Measurements from ENCODE around the gene STX8.

STX8 gene

DNA sequence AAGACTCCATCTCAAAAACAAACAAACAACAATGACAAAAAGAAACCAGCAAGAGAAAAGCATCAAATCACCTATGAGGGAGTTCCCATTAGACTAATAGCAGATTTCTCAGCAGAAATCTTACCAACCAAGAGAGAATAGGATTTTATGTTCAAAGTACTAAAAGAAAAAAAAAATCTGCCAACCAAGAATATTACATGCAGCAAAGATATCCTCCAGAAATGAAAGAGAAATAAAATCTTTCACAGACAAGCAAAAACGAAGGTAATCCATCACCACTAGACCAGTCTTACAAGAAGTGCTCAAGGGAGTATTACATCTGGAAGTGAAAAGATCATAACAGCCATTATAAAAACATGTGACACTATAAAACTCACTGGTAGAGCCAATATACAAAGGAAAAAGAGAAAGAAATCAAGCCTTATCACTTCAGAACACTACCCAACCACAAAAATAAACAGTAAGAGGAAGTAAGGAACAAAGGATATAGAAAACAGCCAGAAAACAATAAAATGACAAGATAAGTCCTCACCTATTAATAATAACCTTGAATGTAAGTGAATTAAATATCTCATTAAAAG is 66.3 kb downstream of the STX8 start:
- no peak for ATAC-seq (ENCODE audit: low read depth)
- peaks cover 13% of the 10 kb centered on the region for H3K4me1 Mint-ChIP-seq
- H3K9me3 Mint-ChIP-seq: peaks cover 22% of the 10 kb centered on the region
- no peaks in the 10 kb centered on the region for H3K27me3 Mint-ChIP-seq
- no peak overlapping the region for H3K4me3 Mint-ChIP-seq
- peaks cover 57% of the 10 kb centered on the region for H3K36me3 Mint-ChIP-seq
- H3K27ac Mint-ChIP-seq: no peak overlapping the region
- DNase-seq (ENCODE audit: low spot score in 2 of 2): no peak

- DNase-seq (ENCODE audit: low spot score in 2 of 2) (no peak), ATAC-seq (ENCODE audit: low read depth) (no peak)
- Mint-ChIP-seq H3K27ac (no peak overlapping the region), H3K9me3 (no peaks in the 10 kb centered on the region), H3K36me3 (peaks cover 25% of the 10 kb centered on the region), H3K27me3 (no peaks in the 10 kb centered on the region), H3K4me3 (no peak overlapping the region), H3K4me1 (no peaks in the 10 kb centered on the region)
These were observed 76.6 kb downstream of the STX8 start for GRCh38 chr17:9499041-9499440.

- Mint-ChIP-seq H3K27me3 (no peaks in the 10 kb centered on the region), H3K9me3 (no peaks in the 10 kb centered on the region), H3K36me3 (peaks cover 25% of the 10 kb centered on the region), H3K27ac (no peak overlapping the region), H3K4me3 (no peak overlapping the region), H3K4me1 (no peaks in the 10 kb centered on the region)
- no peak for DNase-seq (ENCODE audit: low spot score in 2 of 2)
- ATAC-seq (ENCODE audit: low read depth): no peak
These were observed 77.1 kb downstream of the STX8 start for GRCh38 chr17:9498490-9498889.

- Mint-ChIP-seq H3K27ac (no peak overlapping the region), H3K36me3 (peaks cover 44% of the 10 kb centered on the region), H3K27me3 (no peaks in the 10 kb centered on the region), H3K9me3 (peaks cover 3% of the 10 kb centered on the region), H3K4me3 (no peak overlapping the region), H3K4me1 (no peaks in the 10 kb centered on the region)
- DNase-seq (ENCODE audit: low spot score in 2 of 2) (no peak), ATAC-seq (ENCODE audit: low read depth) (no peak)
These were observed 87.1 kb downstream of the STX8 start for GRCh38 chr17:9488556-9488955.

GRCh38 chr17:9487406-9487805 is 88.2 kb downstream of the STX8 start:
- DNase-seq (ENCODE audit: low spot score in 2 of 2) (no peak), ATAC-seq (ENCODE audit: low read depth) (no peak)
- Mint-ChIP-seq H3K4me1 (no peaks in the 10 kb centered on the region), H3K9me3 (peaks cover 2% of the 10 kb centered on the region), H3K4me3 (no peak overlapping the region), H3K27ac (no peak overlapping the region), H3K27me3 (no peaks in the 10 kb centered on the region), H3K36me3 (peaks cover 46% of the 10 kb centered on the region)

DNA sequence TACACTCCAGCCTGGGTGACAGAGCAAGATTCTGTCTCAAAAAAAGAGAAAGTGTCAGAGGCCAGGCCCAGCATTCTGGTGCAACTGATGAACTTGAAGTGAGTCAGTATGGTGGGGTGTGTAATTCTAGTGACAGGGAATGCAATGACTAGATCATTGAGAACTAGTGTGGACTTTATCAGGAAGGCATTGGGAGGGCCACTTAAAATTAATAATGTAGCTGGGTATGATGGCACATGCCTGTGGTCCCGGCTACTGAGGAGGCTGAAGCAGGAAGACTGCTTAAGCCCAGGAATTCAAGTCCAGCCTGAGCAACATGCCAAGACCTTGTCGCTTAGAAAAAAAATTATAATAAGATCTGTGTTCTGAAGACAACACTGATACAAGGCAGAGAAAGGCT is 90.8 kb downstream of the STX8 start:
- Mint-ChIP-seq H3K27me3 (no peaks in the 10 kb centered on the region), H3K36me3 (peaks cover 38% of the 10 kb centered on the region), H3K9me3 (no peaks in the 10 kb centered on the region), H3K4me1 (peaks cover 2% of the 10 kb centered on the region), H3K27ac (no peak overlapping the region), H3K4me3 (no peak overlapping the region)
- ATAC-seq (ENCODE audit: low read depth) (no peak), DNase-seq (ENCODE audit: low spot score in 2 of 2) (no peak)

GRCh38 chr17:9479964-9480363 is 95.7 kb downstream of the STX8 start:
- Mint-ChIP-seq H3K4me1 (peaks cover 2% of the 10 kb centered on the region), H3K27me3 (no peaks in the 10 kb centered on the region), H3K9me3 (no peaks in the 10 kb centered on the region), H3K36me3 (peaks cover 35% of the 10 kb centered on the region), H3K27ac (no peak overlapping the region), H3K4me3 (no peak overlapping the region)
- ATAC-seq (ENCODE audit: low read depth): no peak
- DNase-seq (ENCODE audit: low spot score in 2 of 2): no peak

- H3K4me3 Mint-ChIP-seq: no peak overlapping the region
- no peak overlapping the region for H3K27ac Mint-ChIP-seq
- DNase-seq (ENCODE audit: low spot score in 2 of 2): no peak
- no peaks in the 10 kb centered on the region for H3K9me3 Mint-ChIP-seq
- H3K27me3 Mint-ChIP-seq: no peaks in the 10 kb centered on the region
- no peak for ATAC-seq (ENCODE audit: low read depth)
- peaks cover 2% of the 10 kb centered on the region for H3K4me1 Mint-ChIP-seq
- peaks cover 31% of the 10 kb centered on the region for H3K36me3 Mint-ChIP-seq
These were observed 96.7 kb downstream of the STX8 start for GRCh38 chr17:9478889-9479288.

GRCh38 chr17:9475101-9475658 is 100.4 kb downstream of the STX8 start:
- Mint-ChIP-seq H3K27me3 (no peaks in the 10 kb centered on the region), H3K9me3 (no peaks in the 10 kb centered on the region), H3K4me3 (no peak overlapping the region), H3K27ac (no peak overlapping the region), H3K4me1 (peaks cover 6% of the 10 kb centered on the region), H3K36me3 (peaks cover 19% of the 10 kb centered on the region)
- no peak for ATAC-seq (ENCODE audit: low read depth)
- no peak for DNase-seq (ENCODE audit: low spot score in 2 of 2)

- Mint-ChIP-seq H3K4me1 (peaks cover 11% of the 10 kb centered on the region), H3K9me3 (no peaks in the 10 kb centered on the region), H3K27me3 (no peaks in the 10 kb centered on the region), H3K4me3 (no peak overlapping the region), H3K27ac (no peak overlapping the region), H3K36me3 (peaks cover 22% of the 10 kb centered on the region)
- ATAC-seq (ENCODE audit: low read depth): no peak
- no peak for DNase-seq (ENCODE audit: low spot score in 2 of 2)
These were observed 101.9 kb downstream of the STX8 start for GRCh38 chr17:9473711-9474110.

DNA sequence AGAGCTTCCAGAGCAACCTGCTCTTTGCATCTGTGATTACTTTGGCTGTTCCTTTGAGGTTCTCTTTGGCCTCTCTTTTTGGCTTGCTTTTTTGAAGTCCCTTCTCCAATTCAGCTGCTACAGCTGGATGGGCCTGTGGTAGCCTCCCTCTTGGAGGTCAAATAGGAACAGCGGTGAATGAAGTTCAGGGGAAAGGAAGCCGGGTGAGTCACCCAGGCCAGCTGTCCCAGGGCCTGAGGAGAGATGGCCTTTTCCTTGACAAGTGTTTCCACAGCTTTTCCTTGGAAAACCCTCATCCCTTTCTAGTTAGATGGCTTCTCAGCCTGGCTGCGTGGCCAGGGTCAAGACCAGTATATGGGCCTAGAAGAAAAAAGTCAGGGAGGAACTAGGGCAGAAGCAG is 103.1 kb downstream of the STX8 start:
- ATAC-seq (ENCODE audit: low read depth): no peak
- peaks cover 20% of the 10 kb centered on the region for H3K36me3 Mint-ChIP-seq
- no peak overlapping the region for H3K27ac Mint-ChIP-seq
- no peaks in the 10 kb centered on the region for H3K27me3 Mint-ChIP-seq
- H3K9me3 Mint-ChIP-seq: no peaks in the 10 kb centered on the region
- DNase-seq (ENCODE audit: low spot score in 2 of 2): no peak
- peaks cover 11% of the 10 kb centered on the region for H3K4me1 Mint-ChIP-seq
- no peak overlapping the region for H3K4me3 Mint-ChIP-seq

- no peaks in the 10 kb centered on the region for H3K27me3 Mint-ChIP-seq
- ATAC-seq (ENCODE audit: low read depth) (no peak), DNase-seq (ENCODE audit: low spot score in 2 of 2) (no peak)
- peaks cover 11% of the 10 kb centered on the region for H3K4me1 Mint-ChIP-seq
- H3K27ac Mint-ChIP-seq: no peak overlapping the region
- H3K9me3 Mint-ChIP-seq: no peaks in the 10 kb centered on the region
- peaks cover 16% of the 10 kb centered on the region for H3K36me3 Mint-ChIP-seq
- H3K4me3 Mint-ChIP-seq: no peak overlapping the region
These were observed 103.5 kb downstream of the STX8 start for GRCh38 chr17:9472094-9472493.

GRCh38 chr17:9470171-9470570 is 105.4 kb downstream of the STX8 start:
- Mint-ChIP-seq H3K27me3 (no peaks in the 10 kb centered on the region), H3K4me3 (no peak overlapping the region), H3K27ac (peak overlapping the region; percentile 39), H3K4me1 (peaks cover 11% of the 10 kb centered on the region), H3K36me3 (peaks cover 8% of the 10 kb centered on the region), H3K9me3 (no peaks in the 10 kb centered on the region)
- ATAC-seq (ENCODE audit: low read depth) (no peak), DNase-seq (ENCODE audit: low spot score in 2 of 2) (no peak)

- no peaks in the 10 kb centered on the region for H3K27me3 Mint-ChIP-seq
- DNase-seq (ENCODE audit: low spot score in 2 of 2) (no peak), ATAC-seq (ENCODE audit: low read depth) (no peak)
- peak overlapping the region; percentile 39 for H3K27ac Mint-ChIP-seq
- H3K36me3 Mint-ChIP-seq: peaks cover 7% of the 10 kb centered on the region
- H3K9me3 Mint-ChIP-seq: no peaks in the 10 kb centered on the region
- H3K4me3 Mint-ChIP-seq: no peak overlapping the region
- H3K4me1 Mint-ChIP-seq: peaks cover 16% of the 10 kb centered on the region
These were observed 106.7 kb downstream of the STX8 start for GRCh38 chr17:9468937-9469336.

DNA sequence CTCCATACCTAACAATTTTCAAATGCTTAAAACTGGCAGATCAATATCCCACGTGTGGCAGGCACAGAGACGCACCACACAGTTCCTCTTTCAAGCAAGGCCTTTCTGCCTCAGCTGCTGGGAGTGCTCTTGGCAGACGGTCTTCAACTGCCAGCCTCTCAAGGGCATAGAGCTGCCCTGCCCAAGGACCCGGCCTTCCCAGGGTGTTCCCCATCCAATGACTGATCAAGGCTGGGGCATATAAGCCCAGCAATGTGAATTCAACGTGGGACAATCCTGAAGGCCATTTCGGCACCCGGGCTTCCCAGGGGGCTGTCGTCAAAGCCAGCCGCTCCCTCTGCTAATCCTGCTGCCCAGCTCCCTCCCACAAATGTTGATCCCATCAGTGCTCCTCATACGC is 107.1 kb downstream of the STX8 start:
- Mint-ChIP-seq H3K27ac (no peak overlapping the region), H3K4me3 (no peak overlapping the region), H3K9me3 (no peaks in the 10 kb centered on the region), H3K4me1 (peaks cover 16% of the 10 kb centered on the region), H3K27me3 (no peaks in the 10 kb centered on the region), H3K36me3 (peaks cover 6% of the 10 kb centered on the region)
- DNase-seq (ENCODE audit: low spot score in 2 of 2) (no peak), ATAC-seq (ENCODE audit: low read depth) (no peak)

Measured in memory B cell (primary cell).